ENCODE results near the gene OR52L1.
"Not testable (repeated sequence)": the region's sequence is repeated elsewhere in the genome, so short reads cannot be mapped to it uniquely, and the experiment has no call there.

Gene OR52L1

GRCh38 chr11:5994791-5995190 lies 8.0 kb upstream of the OR52L1 start:
- H3K27ac ChIP-seq (ENCODE audit: low read depth, low read length), result no peak overlapping the region
- H3K36me3 ChIP-seq (ENCODE audit: control insufficient read depth in 1 of 2, insufficient read depth in 2 of 2, low read length in 2 of 2), result no peaks in the 10 kb centered on the region
- no peak overlapping the region for H3K4me3 ChIP-seq (ENCODE audit: low read depth in 1 of 2, low read length in 2 of 2)
- H3K9me3 ChIP-seq (ENCODE audit: control insufficient read depth in 1 of 2, low read length in 2 of 2), result no peaks in the 10 kb centered on the region
- H3K4me1 ChIP-seq (ENCODE audit: control insufficient read depth in 1 of 2, insufficient read depth in 2 of 2, low read length in 2 of 2), result no peaks in the 10 kb centered on the region
- no peak overlapping the region for H3K9ac ChIP-seq (ENCODE audit: low read depth in 1 of 2, low read length in 2 of 2)
- no peaks in the 10 kb centered on the region for H3K27me3 ChIP-seq (ENCODE audit: control insufficient read depth in 1 of 2, insufficient read depth in 2 of 2, low read length in 2 of 2)

- Histone ChIP-seq H3K9me3 (ENCODE audit: control insufficient read depth in 1 of 2, low read length in 2 of 2) (no peaks in the 10 kb centered on the region), H3K4me1 (ENCODE audit: control insufficient read depth in 1 of 2, insufficient read depth in 2 of 2, low read length in 2 of 2) (no peaks in the 10 kb centered on the region), H3K27ac (ENCODE audit: low read depth, low read length) (no peak overlapping the region), H3K27me3 (ENCODE audit: control insufficient read depth in 1 of 2, insufficient read depth in 2 of 2, low read length in 2 of 2) (peaks cover 0 to 5% of the 10 kb centered on the region in 2 donors), H3K9ac (ENCODE audit: low read depth in 1 of 2, low read length in 2 of 2) (no peak overlapping the region), H3K36me3 (ENCODE audit: control insufficient read depth in 1 of 2, insufficient read depth in 2 of 2, low read length in 2 of 2) (no peaks in the 10 kb centered on the region), H3K4me3 (ENCODE audit: low read depth in 1 of 2, low read length in 2 of 2) (no peak overlapping the region)
These were observed 5.9 kb upstream of the OR52L1 start for GRCh38 chr11:5992604-5993251.

- no peak overlapping the region for H3K4me3 ChIP-seq (ENCODE audit: low read depth in 1 of 2, low read length in 2 of 2)
- H3K27ac ChIP-seq (ENCODE audit: low read depth, low read length), result no peak overlapping the region
- H3K9ac ChIP-seq (ENCODE audit: low read depth in 1 of 2, low read length in 2 of 2), result no peak overlapping the region
- no peaks in the 10 kb centered on the region for H3K36me3 ChIP-seq (ENCODE audit: control insufficient read depth in 1 of 2, insufficient read depth in 2 of 2, low read length in 2 of 2)
- peaks cover 0 to 5% of the 10 kb centered on the region in 2 donors for H3K27me3 ChIP-seq (ENCODE audit: control insufficient read depth in 1 of 2, insufficient read depth in 2 of 2, low read length in 2 of 2)
- H3K9me3 ChIP-seq (ENCODE audit: control insufficient read depth in 1 of 2, low read length in 2 of 2), result no peaks in the 10 kb centered on the region
- H3K4me1 ChIP-seq (ENCODE audit: control insufficient read depth in 1 of 2, insufficient read depth in 2 of 2, low read length in 2 of 2), result no peaks in the 10 kb centered on the region
These were observed 5.4 kb upstream of the OR52L1 start for GRCh38 chr11:5992150-5992549.

- Histone ChIP-seq H3K9me3 (ENCODE audit: control insufficient read depth in 1 of 2, low read length in 2 of 2) (no peaks in the 10 kb centered on the region), H3K4me3 (ENCODE audit: low read depth in 1 of 2, low read length in 2 of 2) (no peak overlapping the region), H3K27ac (ENCODE audit: low read depth, low read length) (no peak overlapping the region), H3K4me1 (ENCODE audit: control insufficient read depth in 1 of 2, insufficient read depth in 2 of 2, low read length in 2 of 2) (no peaks in the 10 kb centered on the region), H3K36me3 (ENCODE audit: control insufficient read depth in 1 of 2, insufficient read depth in 2 of 2, low read length in 2 of 2) (no peaks in the 10 kb centered on the region), H3K27me3 (ENCODE audit: control insufficient read depth in 1 of 2, insufficient read depth in 2 of 2, low read length in 2 of 2) (peaks cover 3 to 5% of the 10 kb centered on the region in 2 donors), H3K9ac (ENCODE audit: low read depth in 1 of 2, low read length in 2 of 2) (no peak overlapping the region)
These were observed 2.4 kb upstream of the OR52L1 start for GRCh38 chr11:5989203-5989602.

GRCh38 chr11:5983443-5983842 lies 3.3 kb downstream of the OR52L1 start:
- Histone ChIP-seq H3K9me3 (ENCODE audit: control insufficient read depth in 1 of 2, low read length in 2 of 2) (peaks cover 0 to 4% of the 10 kb centered on the region in 2 donors), H3K4me1 (ENCODE audit: control insufficient read depth in 1 of 2, insufficient read depth in 2 of 2, low read length in 2 of 2) (no peaks in the 10 kb centered on the region), H3K27me3 (ENCODE audit: control insufficient read depth in 1 of 2, insufficient read depth in 2 of 2, low read length in 2 of 2) (peaks cover 0 to 6% of the 10 kb centered on the region in 2 donors), H3K27ac (ENCODE audit: low read depth, low read length) (no peak overlapping the region), H3K4me3 (ENCODE audit: low read depth in 1 of 2, low read length in 2 of 2) (no peak overlapping the region), H3K9ac (ENCODE audit: low read depth in 1 of 2, low read length in 2 of 2) (no peak overlapping the region), H3K36me3 (ENCODE audit: control insufficient read depth in 1 of 2, insufficient read depth in 2 of 2, low read length in 2 of 2) (no peaks in the 10 kb centered on the region)

- H3K4me1 ChIP-seq (ENCODE audit: control insufficient read depth in 1 of 2, insufficient read depth in 2 of 2, low read length in 2 of 2), result no peaks in the 10 kb centered on the region
- H3K9ac ChIP-seq (ENCODE audit: low read depth in 1 of 2, low read length in 2 of 2), result no peak overlapping the region
- no peaks in the 10 kb centered on the region for H3K27me3 ChIP-seq (ENCODE audit: control insufficient read depth in 1 of 2, insufficient read depth in 2 of 2, low read length in 2 of 2)
- H3K4me3 ChIP-seq (ENCODE audit: low read depth in 1 of 2, low read length in 2 of 2), result no peak overlapping the region
- no peak overlapping the region for H3K27ac ChIP-seq (ENCODE audit: low read depth, low read length)
- no peaks in the 10 kb centered on the region for H3K36me3 ChIP-seq (ENCODE audit: control insufficient read depth in 1 of 2, insufficient read depth in 2 of 2, low read length in 2 of 2)
- no peaks in the 10 kb centered on the region for H3K9me3 ChIP-seq (ENCODE audit: control insufficient read depth in 1 of 2, low read length in 2 of 2)
These were observed 13.3 kb downstream of the OR52L1 start for GRCh38 chr11:5973530-5973929.

GRCh38 chr11:5968394-5968793 lies 18.4 kb downstream of the OR52L1 start, which contains the start of gene OR56A5:
Gene OR56A5, minus strand, starts transcription at chr11:5968494. Its CDS starts 0 bp downstream, at chr11:5968494.
- Histone ChIP-seq H3K36me3 (ENCODE audit: control insufficient read depth in 1 of 2, insufficient read depth in 2 of 2, low read length in 2 of 2) (no peaks in the 10 kb centered on the region), H3K27me3 (ENCODE audit: control insufficient read depth in 1 of 2, insufficient read depth in 2 of 2, low read length in 2 of 2) (no peaks in the 10 kb centered on the region)

GRCh38 chr11:5967708-5968107 lies 19.1 kb downstream of the OR52L1 start:
- no peaks in the 10 kb centered on the region for H3K27me3 ChIP-seq (ENCODE audit: control insufficient read depth in 1 of 2, insufficient read depth in 2 of 2, low read length in 2 of 2)
- no peaks in the 10 kb centered on the region for H3K36me3 ChIP-seq (ENCODE audit: control insufficient read depth in 1 of 2, insufficient read depth in 2 of 2, low read length in 2 of 2)
- H3K27ac ChIP-seq (ENCODE audit: low read depth, low read length), result no peak overlapping the region
- no peaks in the 10 kb centered on the region for H3K4me1 ChIP-seq (ENCODE audit: control insufficient read depth in 1 of 2, insufficient read depth in 2 of 2, low read length in 2 of 2)
- no peak overlapping the region for H3K9ac ChIP-seq (ENCODE audit: low read depth in 1 of 2, low read length in 2 of 2)
- H3K4me3 ChIP-seq (ENCODE audit: low read depth in 1 of 2, low read length in 2 of 2), result no peak overlapping the region
- H3K9me3 ChIP-seq (ENCODE audit: control insufficient read depth in 1 of 2, low read length in 2 of 2), result peaks cover 0 to 4% of the 10 kb centered on the region in 2 donors

More at GRCh38 chr11:5968394-5968793, 18.4 kb downstream of the OR52L1 start, which contains the start of gene OR56A5:
- H3K9ac ChIP-seq (ENCODE audit: low read depth in 1 of 2, low read length in 2 of 2), result no peak within 1 kb of the TSS
- H3K9me3 ChIP-seq (ENCODE audit: control insufficient read depth in 1 of 2, low read length in 2 of 2), result peaks cover 0 to 4% of the 10 kb centered on the region in 2 donors
- no peak within 1 kb of the TSS for H3K4me3 ChIP-seq (ENCODE audit: low read depth in 1 of 2, low read length in 2 of 2)
- H3K27ac ChIP-seq (ENCODE audit: low read depth, low read length), result no peak within 1 kb of the TSS
- no peaks in the 10 kb centered on the region for H3K4me1 ChIP-seq (ENCODE audit: control insufficient read depth in 1 of 2, insufficient read depth in 2 of 2, low read length in 2 of 2)

- no peak overlapping the region for H3K9ac ChIP-seq (ENCODE audit: low read depth in 1 of 2, low read length in 2 of 2)
- H3K4me1 ChIP-seq (ENCODE audit: control insufficient read depth in 1 of 2, insufficient read depth in 2 of 2, low read length in 2 of 2), result no peaks in the 10 kb centered on the region
- no peak overlapping the region for H3K27ac ChIP-seq (ENCODE audit: low read depth, low read length)
- peaks cover 0 to 4% of the 10 kb centered on the region in 2 donors for H3K9me3 ChIP-seq (ENCODE audit: control insufficient read depth in 1 of 2, low read length in 2 of 2)
- H3K4me3 ChIP-seq (ENCODE audit: low read depth in 1 of 2, low read length in 2 of 2), result no peak overlapping the region
- no peaks in the 10 kb centered on the region for H3K36me3 ChIP-seq (ENCODE audit: control insufficient read depth in 1 of 2, insufficient read depth in 2 of 2, low read length in 2 of 2)
- H3K27me3 ChIP-seq (ENCODE audit: control insufficient read depth in 1 of 2, insufficient read depth in 2 of 2, low read length in 2 of 2), result no peaks in the 10 kb centered on the region
These were observed 19.8 kb downstream of the OR52L1 start for GRCh38 chr11:5966958-5967357.

GRCh38 chr11:5960704-5961320 lies 26.0 kb downstream of the OR52L1 start:
- not testable (repeated sequence) for H3K27ac ChIP-seq (ENCODE audit: low read depth, low read length); H3K36me3 ChIP-seq (ENCODE audit: control insufficient read depth in 1 of 2, insufficient read depth in 2 of 2, low read length in 2 of 2); H3K4me3 ChIP-seq (ENCODE audit: low read depth in 1 of 2, low read length in 2 of 2); H3K9me3 ChIP-seq (ENCODE audit: control insufficient read depth in 1 of 2, low read length in 2 of 2); H3K27me3 ChIP-seq (ENCODE audit: control insufficient read depth in 1 of 2, insufficient read depth in 2 of 2, low read length in 2 of 2); H3K9ac ChIP-seq (ENCODE audit: low read depth in 1 of 2, low read length in 2 of 2); H3K4me1 ChIP-seq (ENCODE audit: control insufficient read depth in 1 of 2, insufficient read depth in 2 of 2, low read length in 2 of 2)
